Suppressor macrophage treated with lipopolysaccharide for 4 hours (primary cell): Measurements from ENCODE around the gene FBRS.
A peak's percentile ranks its signal among the peaks of the same experiment; 100 is the strongest.
"Not testable (repeated sequence)": the region's sequence is repeated elsewhere in the genome, so short reads cannot be mapped to it uniquely, and the experiment has no call there.

Source experiments
- DNase-seq: peaks from one replicate; pipeline ENCODE4 v3.0.0-alpha.2; 2020

FBRS gene

DNA sequence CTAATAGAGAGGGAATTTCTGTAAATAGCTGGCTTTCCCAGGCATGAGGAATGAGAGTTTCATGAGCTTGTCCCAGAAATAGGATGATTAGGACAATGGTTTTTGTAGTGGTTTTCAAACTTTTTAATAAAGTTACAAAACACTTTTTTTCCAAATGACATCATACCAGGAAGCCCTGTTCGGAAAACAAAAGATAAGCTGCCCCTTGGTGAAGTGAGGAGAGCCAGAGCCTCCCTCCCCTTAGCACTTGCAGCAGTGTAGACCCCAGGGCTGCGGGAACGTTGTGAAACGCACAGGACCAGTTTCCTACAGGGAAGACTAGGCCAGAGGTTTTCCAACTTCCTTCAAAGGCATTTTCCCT lies 7.6 kb downstream of the FBRS start:
- DNase-seq: no peak

DNA sequence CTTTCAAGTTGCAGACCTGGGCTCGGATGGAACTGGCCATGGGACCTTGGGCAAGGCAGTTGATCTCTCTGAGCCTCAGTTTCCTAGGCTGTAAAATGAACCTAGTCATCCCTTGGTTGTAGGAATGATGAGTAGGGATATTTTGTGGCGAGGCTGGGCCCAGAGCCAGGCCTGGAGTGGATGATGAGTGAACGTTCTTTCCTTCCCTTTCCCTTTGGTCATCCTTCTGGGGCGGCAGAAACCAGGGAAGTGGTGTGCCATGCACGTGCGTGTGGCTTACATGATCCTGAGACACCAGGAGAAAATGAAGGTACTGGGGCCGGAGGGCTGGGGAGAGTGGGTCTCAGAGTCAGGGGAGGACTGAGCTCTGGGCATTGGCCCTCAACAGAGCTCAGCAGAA lies 8.4 kb downstream of the FBRS start:
- DNase-seq: no peak

DNA sequence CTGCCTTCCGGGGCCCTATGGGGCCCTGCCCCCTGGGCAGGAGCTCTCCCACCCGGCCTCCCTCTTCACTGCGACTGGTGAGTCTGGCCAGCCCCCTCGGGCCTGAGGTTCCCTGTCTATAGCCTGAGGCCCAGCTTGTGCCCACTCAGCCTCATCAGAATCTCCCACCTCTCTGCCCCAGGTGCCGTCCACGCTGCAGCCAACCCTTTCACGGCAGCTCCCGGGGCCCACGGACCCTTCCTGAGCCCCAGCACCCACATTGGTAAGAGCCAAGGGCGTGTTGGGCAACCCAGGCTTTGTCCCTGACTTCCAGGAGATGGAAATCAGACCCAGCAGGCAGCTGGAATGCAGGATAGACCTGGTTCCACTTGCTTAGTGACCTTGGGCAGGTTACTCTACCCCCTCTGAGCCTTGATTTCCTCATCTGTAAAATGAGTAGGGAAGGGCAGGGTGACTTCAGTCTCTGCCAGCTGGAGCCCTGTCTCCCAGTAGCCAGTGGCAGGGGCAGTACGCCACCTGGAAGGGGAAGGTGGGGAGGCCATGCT lies 9.2 kb downstream of the FBRS start:
- no peak for DNase-seq

DNA sequence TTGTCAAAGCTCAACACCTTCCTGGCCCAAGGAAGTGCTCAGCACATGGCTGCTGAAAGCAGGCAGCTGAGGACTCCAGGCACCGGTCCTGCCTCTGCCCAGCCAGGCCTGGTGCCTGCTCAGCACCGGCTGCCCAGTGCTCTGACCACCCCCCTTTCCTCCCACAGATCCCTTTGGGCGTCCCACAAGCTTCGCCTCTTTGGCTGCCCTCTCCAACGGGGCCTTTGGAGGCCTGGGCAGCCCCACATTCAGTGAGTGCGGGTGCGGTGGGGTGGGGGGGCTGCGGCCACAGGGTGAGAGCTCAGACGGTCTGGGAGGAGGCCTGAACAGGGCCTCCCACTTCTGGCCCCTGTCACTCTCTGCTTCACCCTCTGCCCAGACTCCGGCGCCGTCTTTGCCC lies 10.2 kb downstream of the FBRS start:
- DNase-seq: no peak

DNA sequence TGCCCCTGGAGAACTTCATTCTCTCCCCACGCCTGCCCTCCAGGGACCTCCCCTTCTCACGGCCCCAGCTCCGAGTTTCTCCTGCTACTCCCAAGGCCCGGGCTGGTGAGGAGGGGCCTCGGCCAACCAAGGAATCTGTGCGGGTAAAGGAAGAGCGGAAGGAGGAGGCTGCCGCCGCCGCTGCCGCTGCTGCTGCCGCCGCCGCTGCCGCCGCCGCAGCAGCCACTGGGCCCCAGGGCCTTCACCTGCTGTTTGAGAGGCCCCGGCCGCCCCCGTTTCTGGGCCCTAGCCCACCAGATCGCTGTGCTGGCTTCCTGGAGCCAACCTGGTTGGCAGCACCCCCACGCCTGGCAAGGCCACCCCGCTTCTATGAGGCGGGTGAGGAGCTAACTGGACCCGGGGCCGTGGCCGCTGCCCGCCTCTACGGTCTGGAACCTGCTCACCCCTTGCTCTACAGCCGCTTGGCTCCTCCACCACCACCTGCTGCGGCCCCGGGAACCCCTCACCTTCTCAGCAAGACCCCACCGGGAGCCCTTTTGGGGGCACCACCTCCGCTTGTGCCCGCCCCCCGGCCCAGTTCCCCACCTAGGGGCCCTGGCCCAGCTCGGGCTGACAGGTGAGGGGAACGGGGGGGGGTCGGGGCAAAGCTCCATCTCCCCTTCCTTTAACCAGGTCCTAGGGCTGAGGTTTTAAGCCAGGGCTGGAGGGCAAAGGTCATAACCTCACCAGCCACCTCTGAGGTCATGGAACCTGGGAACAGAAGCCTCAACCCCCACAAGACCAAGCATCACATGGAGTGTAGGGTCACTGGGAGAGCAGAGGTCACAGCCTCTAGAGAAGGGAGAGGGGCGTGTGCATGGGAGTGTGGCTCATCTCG lies 11.0 kb downstream of the FBRS start:
- DNase-seq: no peak

DNA sequence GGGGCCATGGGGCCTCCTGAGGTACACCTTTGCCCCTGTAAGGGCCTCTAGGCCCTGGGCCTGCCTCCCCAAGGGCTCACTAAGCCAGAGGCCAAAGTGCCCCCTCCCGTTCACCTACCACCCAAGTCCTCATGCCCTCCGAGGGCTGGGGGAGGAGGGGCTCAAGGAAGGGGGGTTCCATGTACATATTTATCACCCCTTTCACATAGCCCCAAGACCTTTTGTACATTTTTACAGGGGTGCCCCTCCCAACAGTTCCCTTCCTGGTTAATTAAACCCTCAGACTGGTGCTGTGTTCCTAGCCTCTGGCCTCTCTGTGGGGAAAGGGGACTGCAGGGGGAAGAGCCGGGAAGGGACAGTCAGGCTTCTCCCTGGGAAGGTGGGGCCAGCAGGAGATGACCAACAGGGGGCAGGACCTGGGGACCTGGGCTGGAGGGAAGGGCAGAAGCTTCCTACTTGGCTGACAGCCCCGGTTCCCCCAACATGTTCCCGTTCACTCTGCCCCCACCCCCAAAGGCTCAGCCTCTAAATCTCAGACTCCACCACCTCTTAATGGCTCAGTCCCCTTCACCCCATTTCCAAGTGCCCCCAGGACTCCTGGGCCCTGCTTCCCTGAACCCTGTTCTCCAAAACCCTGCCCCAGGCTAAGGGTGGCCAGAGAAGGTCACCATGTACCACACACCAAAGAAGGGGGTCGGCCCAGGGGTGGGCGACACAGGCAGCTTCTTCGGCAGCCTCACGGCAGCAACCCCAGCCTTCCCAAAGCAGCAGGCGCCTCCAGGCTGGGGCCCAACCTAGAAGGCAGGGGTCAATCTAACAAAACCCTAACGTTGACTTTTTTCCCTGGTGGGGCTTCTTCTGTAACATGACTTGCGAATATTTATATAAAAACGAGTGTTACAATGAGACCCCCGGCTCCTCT lies 11.9 kb downstream of the FBRS start:
- no peak for DNase-seq

DNA sequence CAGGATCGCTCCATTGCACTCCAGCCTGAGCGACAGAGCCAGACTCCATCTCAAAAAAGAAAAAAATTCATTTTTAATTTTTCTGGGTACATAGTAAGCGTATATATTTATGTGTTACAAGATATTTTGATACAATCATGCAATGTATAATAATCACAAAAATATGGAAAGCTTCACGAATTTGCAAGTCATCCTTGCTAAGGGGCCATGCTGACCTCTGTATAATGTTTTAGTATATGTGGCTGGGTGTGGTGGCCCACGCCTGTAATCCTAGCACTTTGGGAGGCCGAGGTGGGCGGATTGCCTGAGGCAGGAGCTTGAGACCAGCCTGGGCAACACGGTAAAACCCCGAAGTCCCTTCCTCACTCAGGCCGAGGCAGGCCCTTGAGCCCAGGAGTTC lies 16.9 kb downstream of the FBRS start:
- DNase-seq: no peak

DNA sequence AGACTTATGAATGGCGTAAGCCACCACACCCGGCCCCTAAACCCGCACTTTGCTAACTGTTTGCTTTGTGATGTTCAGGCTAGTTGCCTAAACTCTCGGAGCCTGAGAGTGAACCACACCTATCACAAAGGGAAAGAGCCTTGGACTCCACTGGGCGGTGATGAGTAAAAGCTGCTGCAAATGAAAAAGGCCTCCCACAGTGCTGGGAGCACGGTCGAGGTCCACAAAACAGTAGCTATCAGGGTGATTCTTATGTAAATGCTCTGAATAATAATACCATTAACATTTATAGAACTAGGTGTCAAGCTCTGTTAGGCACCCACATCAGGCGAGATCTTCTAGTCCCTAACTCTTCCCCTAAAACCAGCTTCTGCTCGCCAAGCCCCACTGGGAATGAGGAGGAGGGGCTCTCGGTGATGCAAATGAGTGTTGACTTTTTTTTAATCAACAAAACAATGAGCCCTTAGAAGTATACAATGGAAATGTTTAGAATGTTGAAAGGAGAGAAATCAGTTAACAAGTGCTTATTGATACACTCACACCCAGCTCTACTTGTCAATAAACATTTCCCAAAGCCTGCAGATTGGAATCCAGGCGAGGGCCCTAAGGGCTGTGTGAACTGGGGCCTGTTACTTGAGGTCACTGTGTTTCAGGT lies 19.8 kb downstream of the FBRS start:
- no peak for DNase-seq

DNA sequence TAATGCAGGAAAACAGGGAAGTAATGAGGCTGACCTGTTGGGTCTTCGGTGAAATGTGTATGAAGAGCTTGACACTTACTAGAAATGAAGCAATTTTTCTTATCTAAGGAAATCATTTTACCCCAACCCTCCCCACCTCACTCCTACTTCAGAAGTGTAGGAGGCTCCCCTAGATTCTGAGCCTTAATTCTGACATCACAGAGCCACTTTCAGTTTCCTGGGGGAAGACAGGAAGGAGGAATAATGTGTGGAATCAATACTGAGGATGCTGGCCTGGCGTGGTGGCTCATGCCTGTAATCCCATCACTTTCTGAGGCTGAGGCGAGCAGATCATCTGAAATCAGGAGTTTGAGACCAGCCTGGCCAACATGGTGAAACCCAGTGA lies 20.3 kb downstream of the FBRS start:
- no peak for DNase-seq

DNA sequence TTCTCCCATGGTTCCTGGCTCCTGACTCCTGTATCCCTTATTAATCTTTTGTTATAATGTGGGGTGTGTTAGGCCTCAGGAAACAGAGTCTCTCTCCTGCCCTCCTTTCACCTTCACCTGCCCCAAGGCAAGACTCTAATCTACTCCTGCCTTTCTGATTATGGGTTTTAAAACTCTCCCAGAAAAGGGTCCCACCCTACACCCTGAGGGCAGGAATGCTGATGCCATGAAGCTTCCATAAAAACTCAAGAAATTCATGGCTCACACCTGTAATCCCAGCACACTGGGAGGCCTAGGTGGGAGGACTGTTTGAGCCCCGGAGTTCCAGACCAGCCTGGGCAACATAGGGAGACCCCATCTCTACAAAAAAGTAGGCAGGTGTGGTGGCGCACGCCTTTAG lies 22.1 kb downstream of the FBRS start:
- no peak for DNase-seq

DNA sequence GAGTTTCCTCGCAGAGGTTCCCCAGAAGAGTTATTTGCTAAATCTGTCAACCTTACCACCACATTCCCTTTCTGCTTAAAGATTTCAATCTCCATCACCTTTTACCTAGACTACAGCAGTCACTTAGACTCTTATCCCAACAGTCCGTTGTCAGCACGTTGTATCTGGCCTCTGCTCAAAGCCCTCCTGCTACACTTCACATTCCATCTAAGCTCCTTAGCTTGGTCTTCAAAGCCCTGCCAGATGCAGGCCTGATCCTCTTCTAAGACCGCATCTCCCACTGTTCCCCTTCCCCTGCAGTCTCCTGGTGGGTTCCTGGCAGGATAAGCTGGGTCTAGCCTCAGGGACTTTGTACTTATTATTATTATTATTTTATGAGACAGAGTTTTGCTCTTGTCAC lies 30.5 kb downstream of the FBRS start:
- no peak for DNase-seq

DNA sequence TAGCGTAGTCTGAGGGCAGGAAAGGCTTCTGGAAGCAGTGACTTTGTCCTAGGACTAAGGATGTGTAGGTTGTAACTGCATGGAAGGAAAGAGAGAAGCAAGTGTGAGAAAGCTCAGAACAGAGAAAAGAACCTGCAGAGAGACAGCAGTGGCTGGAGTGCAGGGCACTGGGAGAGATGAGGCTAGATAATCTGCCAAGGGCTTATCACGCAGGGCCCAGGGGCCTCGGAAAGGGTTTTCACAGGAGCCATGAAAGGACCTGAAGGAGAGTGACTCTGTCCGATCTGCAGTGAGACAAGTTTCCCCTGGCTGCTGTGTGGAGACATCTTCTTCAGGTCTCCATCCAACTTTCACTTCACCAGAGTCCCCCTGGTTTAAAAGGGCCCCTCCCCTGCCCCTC lies 33.7 kb downstream of the FBRS start:
- no peak for DNase-seq

DNA sequence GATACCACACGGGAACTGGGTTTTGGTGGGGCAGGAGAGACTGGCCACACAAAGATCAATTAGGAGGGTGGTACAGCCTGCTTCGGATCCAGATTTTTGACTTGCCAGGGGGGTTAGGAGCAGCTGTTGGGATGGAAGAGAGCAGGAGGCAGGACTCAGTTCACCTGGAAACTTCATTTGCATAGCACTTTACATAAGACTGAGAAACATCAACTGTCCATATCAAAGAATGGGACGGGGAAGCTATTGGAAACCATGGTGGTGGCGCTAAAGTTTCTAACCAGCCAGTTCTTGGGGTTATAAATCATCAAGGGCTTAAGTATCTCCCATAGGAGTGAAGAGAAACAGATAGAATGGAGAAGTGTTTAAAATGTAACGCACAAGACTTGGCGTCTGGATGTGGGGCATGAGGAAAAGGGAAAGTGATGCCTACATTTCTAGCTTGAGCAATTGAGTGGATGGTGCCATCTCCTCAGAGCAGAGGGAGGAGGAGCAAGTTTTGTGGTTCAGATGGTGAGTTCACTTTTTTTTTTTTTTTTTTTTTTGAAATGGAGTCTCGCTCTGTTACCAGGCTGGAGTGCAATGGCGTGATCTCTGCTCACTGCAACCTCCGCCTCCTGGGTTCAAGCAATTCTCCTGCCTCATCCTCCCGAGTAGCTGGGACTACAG lies 34.3 kb downstream of the FBRS start:
- DNase-seq: peak; percentile 86

DNA sequence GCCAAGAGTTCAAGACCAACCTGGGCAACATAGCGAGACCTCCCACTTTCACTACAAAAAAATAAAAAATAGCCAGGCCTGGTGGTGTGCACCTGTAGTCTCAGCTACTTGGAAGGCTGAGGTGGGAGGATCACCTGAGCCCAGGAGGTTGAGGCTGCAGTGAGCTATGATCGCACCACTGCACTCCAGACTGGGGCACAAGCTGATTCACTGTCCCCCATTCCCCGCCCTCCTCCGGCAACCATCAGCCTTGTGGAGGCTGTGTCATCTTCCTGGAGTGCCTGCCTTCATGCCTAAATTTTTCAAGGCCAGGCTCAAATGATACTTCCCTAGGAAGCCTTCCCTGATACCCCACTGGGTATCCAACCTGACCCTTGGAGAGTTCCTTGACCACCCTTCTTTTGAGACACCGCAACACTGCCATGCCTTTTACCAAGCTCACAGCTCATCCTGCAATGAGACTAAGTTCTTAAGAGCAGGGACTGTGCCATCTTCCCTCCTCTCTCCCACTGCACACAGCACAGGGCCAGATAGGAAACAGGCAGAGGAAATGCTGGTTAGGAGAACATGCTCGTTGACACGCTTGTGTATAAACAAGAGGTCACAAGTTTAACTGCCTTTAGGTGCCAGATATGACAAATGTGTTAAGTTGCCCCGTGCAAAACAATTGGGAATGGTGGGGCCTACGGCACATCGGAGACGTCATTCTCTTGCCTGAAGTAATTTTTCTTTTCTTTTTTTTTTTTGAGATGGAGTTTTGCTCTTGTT lies 36.9 kb downstream of the FBRS start:
- DNase-seq: no peak

DNA sequence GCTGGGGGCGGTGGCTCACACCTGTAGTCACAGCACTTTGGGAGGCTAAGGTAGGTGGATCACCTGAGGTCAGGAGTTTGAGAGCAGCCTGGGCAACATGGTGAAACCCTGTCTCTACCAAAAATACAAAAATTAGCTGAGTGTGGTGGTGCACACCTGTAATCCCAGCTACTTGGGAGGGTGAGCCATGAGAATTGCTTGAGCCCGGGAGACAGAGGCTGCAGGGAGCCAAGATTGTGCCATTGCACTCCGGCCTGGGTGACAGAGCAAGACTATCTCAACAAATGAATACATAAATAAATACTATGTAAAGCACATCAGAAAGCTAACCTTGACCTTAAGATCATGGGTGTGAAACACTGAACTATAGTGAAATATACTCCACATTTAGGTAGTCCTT lies 38.4 kb downstream of the FBRS start:
- DNase-seq: not testable (repeated sequence)

DNA sequence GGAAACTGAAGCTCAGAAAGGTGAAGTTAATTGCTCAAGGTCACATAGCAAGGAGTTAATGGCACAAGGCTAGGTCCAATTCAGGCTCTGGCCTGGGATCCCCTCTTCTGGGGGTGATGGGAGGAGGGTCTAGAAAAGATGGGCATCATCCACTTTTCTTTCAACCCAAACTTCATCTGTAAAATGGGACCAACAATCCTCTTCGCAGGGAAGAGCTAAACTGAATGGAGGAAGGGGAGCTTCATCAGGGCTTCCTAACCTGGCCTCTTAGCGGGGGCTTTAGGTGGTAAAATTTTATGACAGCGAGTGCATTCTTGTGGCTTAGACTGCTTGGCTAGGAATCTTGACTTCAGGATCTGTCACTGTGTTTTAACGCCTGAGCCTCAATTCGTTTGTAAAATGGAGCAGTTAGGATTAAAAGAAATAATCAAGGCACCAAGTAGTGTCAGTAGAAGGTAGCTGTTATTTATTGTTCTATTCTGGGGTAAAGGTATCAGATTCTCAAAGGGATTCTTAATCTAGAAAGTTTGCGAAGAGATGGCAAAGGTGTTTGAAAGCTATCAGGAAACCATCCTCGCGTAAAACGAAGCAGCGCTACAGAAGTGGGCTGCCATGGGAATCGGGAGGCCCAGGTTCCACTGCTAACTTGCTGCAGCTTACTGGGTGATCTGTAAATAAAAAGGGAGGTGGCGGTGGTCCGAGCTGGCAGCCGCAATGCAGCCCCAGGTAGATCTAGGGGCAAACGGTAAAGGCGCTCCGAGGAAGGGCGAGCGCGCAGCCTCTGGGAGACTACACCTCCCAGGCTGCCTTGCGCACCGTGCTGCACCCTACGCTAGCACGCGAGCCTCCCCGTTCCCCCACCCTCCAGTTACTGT lies 39.3 kb downstream of the FBRS start:
- DNase-seq: no peak

DNA sequence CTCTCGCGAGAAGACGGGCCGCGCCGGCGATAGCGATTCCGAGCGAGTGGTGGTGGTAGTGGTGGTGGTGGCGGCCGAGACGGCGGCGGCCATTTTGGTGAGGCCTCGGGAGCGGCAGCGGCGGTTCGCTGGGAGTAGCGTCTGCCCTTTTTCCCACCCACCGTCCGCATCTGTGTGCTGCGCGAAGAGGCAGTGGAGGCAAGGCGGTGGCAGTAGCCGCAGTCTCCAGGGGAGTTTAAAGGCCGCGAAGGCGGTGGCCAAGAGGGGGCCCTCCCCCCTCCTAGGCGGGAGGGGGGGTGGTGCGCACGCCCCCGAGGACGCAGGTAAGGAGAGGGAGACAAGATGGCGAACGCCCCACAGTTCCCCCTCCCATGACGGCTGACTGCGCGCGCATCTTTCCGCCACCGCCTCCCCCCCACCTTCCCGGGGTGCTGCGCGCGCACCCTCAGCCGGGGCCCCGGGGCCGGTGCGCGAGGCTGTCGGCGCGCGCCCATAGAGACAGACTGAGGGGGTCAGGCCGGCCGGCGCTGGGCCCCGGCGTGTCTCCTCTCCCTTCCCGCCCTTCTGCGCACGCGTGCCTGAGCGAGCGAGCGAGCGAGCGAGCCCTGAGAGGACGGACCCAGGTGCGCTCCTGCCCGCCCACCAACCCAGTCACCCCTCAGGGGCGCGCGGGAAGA lies 40.0 kb downstream of the FBRS start:
- peak; percentile 98 for DNase-seq

DNA sequence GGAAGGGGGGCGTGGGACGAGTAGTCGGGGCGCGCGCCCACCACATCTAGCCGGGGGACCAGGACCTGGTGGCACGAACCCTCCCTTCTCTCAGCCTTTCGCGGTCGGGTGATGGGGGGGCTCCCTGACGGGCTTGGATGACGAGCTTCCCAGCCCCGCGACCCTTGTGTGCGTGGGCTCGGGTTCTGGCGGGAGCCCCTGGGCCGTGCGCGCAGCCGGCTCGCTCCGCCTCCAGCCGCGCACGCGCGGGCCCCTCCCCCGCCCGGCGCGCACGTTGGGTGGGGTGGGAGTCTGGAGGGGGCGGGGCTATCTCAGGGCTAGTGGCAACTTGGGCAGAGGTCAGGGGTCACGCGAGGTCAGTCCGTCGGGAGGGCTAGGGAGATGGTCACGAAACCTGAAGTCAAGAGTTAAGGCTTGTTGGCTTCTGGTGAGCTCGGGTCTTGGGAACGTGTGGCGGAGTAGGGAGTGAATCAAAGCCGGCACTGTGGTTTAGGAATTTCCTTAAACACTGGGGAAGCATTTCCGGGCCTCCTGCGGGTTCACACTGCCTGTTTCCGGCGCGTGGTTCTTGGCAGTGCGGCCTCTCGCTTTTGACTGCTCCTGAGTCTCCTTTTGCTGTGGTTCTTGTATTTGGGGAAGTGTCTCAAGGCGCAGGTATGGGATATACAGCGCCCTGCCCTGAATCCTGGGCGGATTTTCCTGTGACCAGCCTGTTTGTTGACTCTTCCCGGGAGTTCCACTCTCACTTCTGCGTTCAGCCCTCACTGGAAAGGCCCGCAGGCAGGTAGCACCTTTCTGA lies 40.8 kb downstream of the FBRS start, which contains the start of gene SRCAP:
Gene SRCAP (plus strand): TSS at position 356 of the 799 bp plus-strand sequence. CDS start 1,654 bp downstream, outside the sequence.
- DNase-seq: peak; percentile 91

DNA sequence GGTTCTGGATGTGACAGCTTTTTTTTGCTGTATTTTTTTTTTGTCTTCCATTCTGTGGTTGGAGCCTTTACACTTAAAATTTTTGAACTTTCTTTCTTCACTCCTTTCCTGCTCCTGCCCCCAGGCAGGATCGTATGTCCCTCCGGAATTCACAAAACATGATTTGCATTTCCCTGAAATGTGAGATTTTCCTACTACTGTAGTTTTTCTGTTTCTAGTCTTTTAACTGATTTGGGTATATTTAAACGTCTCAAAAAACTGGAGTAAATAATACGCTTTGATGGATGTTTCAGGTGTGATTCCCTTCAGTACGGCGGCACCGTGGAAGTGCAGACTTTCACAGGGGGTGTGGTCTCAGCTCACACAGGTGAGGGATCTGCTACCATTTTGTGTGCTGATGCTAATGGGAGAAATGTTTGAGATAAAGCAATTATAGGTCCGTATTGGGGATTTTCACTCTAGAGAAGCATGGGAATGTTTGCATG lies 41.4 kb downstream of the FBRS start:
- DNase-seq: no peak
